HL-60/S4 treated with phorbol 12-myristate 13-acetate at 8.2 ng/mL for 4 days and 3 days (cell line): Measurements from ENCODE around the gene TNKS1BP1.

ENCODE experiments used
- in situ Hi-C: fragments of 300-500 bp; cut with MboI; formaldehyde crosslinking; loops from 2 replicates; pipeline ENCODE4 v1.15.0; 2022; ENCODE audit warnings: low sequenced_read_pairs

TNKS1BP1 gene

DNA sequence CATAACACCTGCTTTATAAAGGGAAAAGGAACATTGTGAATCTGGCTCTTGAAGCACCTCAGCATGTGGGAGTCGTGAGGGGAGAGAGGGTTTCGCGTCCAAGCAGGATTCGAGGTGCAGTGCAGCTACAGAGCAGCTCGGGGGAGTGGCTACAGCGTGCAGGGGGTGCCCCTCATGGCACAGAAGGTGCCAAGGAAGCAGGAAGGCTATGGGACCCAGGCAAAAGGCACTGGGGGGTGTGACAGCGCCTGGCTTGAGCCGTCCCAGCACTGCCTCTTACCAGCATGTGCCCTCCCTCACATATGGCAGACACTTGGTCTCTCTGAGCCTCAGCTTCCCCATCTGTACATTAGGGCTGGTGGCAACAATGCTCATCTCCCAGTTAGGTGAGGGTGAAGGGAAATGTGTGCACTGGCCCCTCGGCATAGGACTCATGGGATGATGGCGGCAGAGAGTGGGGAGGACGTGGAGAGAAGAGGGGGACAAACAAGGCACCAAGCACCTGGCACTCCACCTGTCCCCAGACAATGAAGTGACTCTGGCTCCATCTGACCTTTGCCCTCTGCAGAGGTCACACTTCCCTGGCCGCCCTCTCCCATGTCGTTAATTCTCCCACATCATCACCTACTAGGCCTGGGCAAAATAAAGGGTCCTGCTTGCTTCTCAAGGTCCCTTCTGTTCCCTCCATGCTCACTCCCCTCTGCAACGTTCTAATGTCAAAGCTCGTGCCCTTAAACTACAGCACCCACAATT is 10.4 kb downstream of the TNKS1BP1 start:
- in situ Hi-C loops: no loop called here

- in situ Hi-C loops: no loop called here
Measured at GRCh38 chr11:57313788-57314135, 11.0 kb downstream of the TNKS1BP1 start.

DNA sequence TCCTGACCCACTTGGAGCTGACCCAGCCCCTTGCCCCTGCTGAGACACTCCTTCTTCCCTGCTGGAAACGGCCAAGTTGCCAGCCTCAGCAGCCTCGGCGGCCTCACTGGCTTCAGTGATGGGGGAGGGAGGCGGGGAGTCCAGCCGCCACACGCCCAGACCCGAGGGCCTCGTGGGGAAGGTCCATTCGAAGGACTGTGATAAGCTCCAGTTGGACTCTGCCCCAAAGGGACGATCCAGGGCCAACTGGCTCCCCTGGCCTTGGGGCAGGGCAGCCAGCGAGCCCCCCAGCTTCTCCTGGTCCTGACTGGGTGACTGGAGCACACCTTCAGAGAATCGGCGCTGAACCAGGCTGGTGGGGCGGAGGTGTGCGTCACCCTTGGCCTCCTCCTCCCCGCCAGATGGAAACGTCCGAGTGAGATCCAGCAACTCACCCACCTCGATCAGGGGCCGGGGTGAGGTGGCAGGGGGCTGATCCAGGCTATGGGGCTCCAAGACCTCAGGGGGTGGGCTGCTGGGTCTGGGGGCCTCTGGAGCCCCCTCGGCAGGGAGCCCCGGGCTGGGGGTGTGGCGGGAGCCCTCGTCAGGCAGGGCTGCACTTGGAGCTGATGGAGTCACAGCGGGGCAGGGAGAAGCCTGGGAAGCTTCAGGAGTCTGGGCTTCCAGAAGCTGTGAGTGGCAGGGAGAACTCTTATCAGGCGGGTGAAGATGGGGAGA is 11.5 kb downstream of the TNKS1BP1 start:
- in situ Hi-C loops: no loop called here

GRCh38 chr11:57312511-57313021 is 12.2 kb downstream of the TNKS1BP1 start:
- in situ Hi-C loops: no loop called here

DNA sequence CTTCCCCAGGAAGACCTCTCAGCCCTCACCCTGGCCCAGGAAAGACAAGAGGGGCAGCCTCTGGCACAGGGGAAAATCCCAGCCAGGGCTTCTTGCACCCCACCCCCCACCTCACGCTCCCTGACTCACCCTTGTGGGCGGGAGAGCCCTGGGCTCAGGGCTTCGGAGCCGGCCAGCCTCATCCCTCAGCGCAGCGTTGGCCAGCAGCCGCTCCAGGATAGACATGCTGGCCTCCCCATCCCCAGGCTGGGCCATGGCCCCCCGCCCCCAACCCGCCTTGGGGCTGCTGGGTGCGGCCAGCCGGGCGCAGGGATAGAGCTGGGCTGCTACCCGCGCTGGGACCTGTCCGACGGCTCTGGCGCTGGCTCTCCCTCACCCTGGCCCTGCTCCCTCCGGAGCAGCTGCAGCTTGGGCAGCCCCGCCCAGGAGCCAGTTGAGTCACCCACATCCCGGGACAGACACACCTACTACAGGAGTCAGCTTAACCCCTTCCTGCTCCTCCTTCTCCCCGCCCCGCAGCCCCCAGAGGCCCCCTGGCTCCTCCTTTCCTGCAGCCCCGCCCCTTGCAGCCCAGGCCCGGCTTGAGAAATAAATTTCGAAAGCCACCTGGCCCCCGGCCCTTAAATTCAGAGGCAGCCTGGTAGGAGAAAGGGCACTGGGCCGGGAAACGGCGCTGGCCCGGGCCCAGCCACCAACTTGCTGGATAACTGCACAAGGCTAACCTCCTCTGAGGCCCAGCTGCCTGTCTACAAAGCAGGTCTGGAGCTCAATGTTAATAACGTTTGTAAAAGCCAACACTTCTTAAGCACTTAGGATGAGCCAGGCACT is 13.4 kb downstream of the TNKS1BP1 start:
- in situ Hi-C loops: no loop called here

DNA sequence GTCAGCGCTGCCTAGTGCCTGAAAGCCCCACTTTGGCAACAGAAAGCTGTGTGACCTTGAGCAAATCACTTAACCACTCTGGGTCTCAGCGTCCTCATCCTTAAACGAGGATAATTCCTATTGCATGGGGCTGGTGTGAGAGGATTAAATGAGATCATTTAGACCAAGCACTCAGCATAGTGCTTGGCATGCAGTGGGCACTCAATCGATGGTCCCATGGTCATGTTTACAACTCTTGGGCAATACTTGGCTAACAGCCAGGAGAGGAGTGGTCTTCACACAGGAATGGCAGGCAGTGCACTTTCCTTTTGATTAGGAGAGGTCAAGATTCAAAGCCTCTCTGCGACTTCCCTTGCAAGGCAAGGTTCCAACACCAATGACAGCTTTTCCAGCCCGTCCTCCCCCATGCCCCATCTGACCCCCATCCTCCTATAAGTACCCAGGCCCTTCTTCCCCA is 14.1 kb downstream of the TNKS1BP1 start:
- in situ Hi-C loops: no loop called here

- in situ Hi-C loops: no loop called here
Measured at GRCh38 chr11:57310091-57310490, 14.7 kb downstream of the TNKS1BP1 start.

DNA sequence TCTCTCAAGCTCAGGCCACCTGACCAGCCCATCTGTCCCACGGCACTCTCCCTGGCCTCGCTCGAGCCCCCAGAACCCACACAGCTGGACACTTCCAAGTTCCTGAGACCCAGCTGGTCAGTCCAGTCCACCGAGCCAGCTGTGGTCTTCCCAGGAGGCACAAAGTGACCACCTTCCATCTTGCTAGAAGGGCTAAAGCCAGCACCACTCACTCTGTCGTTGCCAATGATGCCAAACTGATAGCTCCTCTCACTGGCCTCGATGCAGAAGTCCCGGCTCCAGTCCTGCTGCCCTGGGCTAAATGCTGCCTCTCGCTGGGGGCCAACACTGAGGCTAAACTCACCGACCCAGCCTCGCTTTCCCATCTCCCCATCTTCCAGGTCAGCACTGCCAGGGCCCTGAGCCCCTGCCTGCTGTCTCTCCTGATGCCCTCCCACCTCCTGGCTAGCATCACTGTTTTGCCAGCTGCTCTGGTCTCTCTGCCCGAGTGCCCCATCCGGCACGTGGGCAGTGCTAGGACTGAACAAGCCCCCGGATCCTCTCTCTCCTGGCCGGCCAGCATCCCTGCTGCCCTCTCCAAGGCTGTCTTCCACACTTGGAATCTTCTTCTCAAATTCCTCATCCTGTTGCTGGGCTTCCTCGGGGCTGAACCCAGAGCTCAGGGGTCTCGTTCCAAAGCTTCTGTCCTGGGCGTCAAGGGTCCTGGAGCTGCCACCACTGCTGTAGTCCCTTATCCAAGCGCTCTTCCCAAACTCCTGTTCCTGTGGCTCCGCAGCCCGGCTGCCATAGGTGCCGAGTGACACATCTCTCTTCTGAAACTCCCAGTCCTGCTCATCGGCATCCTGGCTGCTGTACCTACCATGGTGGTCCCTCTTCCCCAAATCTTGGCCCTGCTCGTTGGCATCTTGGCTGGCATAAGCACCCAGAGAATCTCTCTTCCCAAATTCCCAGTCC is 15.4 kb downstream of the TNKS1BP1 start:
- in situ Hi-C loops: no loop called here

GRCh38 chr11:57308426-57309060 is 16.2 kb downstream of the TNKS1BP1 start:
- in situ Hi-C loops: no loop called here

DNA sequence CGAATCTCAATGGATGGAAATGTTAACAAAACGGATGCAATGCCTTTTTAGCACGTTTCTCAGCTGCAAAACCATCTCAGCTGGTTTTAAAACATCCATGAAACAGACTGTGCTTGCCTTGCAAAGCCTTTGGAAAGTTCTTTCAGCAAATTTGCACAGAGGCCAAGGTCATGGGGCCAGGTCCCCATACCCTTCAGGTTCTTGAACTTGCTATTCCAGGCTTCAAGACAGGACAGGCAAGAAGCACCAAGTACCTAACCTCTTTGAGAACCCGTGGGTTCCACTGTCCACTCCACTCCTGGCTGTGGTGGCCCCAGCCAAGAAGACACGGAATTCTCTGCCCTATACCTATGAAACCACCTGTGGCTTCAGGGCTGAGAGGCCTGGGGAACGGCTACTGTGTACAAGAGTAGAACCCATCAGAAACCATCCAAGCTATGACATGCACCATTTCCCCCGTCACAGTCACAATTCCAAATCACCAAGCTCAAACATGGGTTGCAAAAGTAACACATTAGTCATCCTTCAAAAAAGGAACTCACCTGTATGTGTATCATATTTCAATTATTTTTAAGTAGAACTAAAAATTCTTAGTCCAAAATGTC is 17.0 kb downstream of the TNKS1BP1 start:
- in situ Hi-C loops: no loop called here

GRCh38 chr11:57306940-57307565 is 17.7 kb downstream of the TNKS1BP1 start:
- in situ Hi-C loops: no loop called here

- in situ Hi-C loops: no loop called here
Measured at GRCh38 chr11:57306161-57306876, 18.4 kb downstream of the TNKS1BP1 start.

GRCh38 chr11:57305523-57305922 is 19.2 kb downstream of the TNKS1BP1 start:
- in situ Hi-C loops: no loop called here

DNA sequence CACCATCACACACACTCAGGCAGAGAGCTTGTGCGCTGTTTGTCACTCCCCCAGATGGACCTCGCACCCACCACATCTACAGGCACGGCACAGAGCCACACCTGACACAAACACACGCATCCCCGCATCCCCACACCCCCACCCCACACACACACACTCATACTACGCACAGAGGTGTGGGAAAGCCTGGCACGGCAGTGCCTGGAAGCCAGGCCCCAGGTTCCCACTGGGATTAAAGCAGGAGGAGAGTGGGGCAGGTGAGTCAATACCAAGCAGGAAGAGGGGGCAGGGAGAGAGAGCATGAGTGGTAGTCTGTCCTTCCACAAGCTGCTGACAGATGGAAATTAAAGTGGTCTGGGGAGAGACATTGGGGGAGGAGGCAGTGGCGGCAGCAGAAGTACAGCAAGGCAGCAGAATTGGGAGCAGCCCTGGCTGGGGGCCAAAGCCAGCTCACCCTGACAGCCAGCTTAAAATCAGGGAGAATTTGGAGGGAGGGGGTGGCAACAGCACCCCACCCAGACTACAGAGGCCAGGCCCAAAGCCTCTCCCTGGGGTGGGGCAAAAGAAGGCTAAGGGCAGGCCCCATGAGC is 20.7 kb downstream of the TNKS1BP1 start:
- in situ Hi-C loops: no loop called here

GRCh38 chr11:57303280-57303989 is 21.3 kb downstream of the TNKS1BP1 start:
- in situ Hi-C loops: no loop called here

- in situ Hi-C loops: no loop called here
Measured at GRCh38 chr11:57302489-57302888, 22.3 kb downstream of the TNKS1BP1 start.

GRCh38 chr11:57301711-57302423 is 22.9 kb downstream of the TNKS1BP1 start:
- in situ Hi-C loops: no loop called here
